ENCODE results near the gene LIG4.

DNA sequence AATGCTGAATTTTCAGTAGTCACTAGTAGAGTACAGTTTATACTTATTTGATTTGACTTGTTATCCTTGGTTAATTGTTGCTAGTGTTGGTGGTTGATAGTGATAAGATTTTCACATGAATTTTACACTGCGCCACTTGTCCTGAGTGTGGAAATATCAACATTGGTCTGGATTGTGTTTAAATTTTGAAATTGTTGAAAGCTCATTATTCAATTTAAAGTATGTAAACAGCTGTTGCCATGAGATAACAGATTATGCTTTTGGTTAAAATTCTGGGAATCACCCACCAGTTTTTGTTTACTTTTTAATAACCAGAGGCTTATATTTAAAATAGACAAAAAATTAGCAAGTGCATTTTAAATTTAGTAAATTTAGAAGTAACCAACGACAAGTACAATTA, 41.9 kb upstream of the LIG4 start:
- TF ChIP-seq, protein P1, sequence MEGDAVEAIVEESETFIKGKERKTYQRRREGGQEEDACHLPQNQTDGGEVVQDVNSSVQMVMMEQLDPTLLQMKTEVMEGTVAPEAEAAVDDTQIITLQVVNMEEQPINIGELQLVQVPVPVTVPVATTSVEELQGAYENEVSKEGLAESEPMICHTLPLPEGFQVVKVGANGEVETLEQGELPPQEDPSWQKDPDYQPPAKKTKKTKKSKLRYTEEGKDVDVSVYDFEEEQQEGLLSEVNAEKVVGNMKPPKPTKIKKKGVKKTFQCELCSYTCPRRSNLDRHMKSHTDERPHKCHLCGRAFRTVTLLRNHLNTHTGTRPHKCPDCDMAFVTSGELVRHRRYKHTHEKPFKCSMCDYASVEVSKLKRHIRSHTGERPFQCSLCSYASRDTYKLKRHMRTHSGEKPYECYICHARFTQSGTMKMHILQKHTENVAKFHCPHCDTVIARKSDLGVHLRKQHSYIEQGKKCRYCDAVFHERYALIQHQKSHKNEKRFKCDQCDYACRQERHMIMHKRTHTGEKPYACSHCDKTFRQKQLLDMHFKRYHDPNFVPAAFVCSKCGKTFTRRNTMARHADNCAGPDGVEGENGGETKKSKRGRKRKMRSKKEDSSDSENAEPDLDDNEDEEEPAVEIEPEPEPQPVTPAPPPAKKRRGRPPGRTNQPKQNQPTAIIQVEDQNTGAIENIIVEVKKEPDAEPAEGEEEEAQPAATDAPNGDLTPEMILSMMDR (conservative IDR thresholded peaks at IDR 0.05; ENCODE audit: low read length): no peak
- TF ChIP-seq EZH2phosphoT487 (IDR thresholded peaks at IDR 0.05; ENCODE audit: borderline replicate concordance, low read depth, low read length): no peak

Measured in OCI-LY7 (cell line).